Activated gamma-delta T cell treated with Interleukin-2 at 50 U/mL for 16 hours (primary cell): ENCODE measurements around the gene EVPLL.
"Not testable (repeated sequence)": the region's sequence is repeated elsewhere in the genome, so short reads cannot be mapped to it uniquely, and the experiment has no call there.

ENCODE experiments used
- DNase-seq: peaks from one replicate; pipeline ENCODE4 v3.0.0-alpha.2; 2020

The EVPLL gene

DNA sequence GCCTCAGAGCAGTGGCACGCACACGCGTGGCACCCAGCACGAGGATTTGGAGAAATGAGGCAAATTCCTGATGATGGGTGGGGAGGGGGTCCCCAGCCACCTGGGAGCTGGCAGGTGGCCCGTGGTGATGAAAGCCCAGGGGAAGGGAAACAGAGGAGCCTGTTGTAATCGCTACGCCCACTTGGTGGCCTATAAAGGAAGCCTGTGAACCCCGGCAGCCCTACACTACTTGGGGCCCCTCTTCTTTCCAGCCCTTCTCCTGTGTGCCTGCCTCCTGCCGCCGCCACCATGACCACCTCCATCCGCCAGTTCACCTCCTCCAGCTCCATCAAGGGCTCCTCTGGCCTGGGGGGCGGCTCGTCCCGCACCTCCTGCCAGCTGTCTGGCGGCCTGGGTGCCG lies 49.1 kb downstream of the EVPLL start:
- not testable (repeated sequence) for DNase-seq

DNA sequence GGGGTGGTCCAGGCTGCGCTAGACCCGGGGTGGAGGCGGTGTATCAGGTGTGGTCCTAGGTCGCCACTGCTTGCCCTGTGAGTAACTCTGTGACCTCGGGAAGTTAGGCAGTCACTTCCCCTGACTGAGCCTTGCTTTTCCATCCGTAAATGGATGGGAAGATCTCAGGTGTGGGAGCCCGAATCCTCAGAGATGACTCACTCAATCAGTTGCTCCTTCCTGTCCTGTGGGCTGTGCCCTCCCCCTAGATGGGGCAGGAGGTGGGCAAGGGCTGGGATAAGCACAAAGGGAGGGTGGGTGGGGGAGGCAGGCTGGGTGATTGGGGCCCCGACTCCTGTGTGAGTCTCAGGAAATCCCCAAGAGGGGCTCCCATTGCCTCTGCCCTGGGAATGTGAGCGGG lies 54.6 kb downstream of the EVPLL start:
- DNase-seq = not testable (repeated sequence)
